Measurements from ENCODE around the gene TFR2. TPM values are rescaled to one million over a fixed set of nuclear protein-coding genes. Genes with fewer than 3 reads are reported as not detected.

Gene TFR2
- total and polyA plus RNA-seq, 2 of the 13 experiments (the other 11 are each of a cell fraction or from before 2014, with no cell fraction given): 36.9 to 64.2 TPM

- TF ChIP-seq ARID3A (IDR thresholded peaks at IDR 0.05; ENCODE audit: low read depth, low read length) (no peak), RXRB (CRISPR knock-in tag; IDR thresholded peaks at IDR 0.05; ENCODE audit: borderline replicate concordance) (no peak), MXI1 (IDR thresholded peaks at IDR 0.05; ENCODE audit: borderline replicate concordance, low read depth, low read length) (no peak), ZNF577 (CRISPR knock-in tag; IDR thresholded peaks at IDR 0.05; ENCODE audit: borderline replicate concordance, low read depth) (no peak), ZNF543 (CRISPR knock-in tag; IDR thresholded peaks at IDR 0.05) (no peak), NAIF1 (CRISPR knock-in tag; IDR thresholded peaks at IDR 0.05; ENCODE audit: borderline replicate concordance) (no peak), RARA (CRISPR knock-in tag; IDR thresholded peaks at IDR 0.05) (0 out of 2 replicates have a peak, but pooled peaks have one; percentile 9), THAP8 (CRISPR knock-in tag; IDR thresholded peaks at IDR 0.05; ENCODE audit: borderline replicate concordance) (no peak), ZBTB26 (CRISPR knock-in tag; IDR thresholded peaks at IDR 0.05; ENCODE audit: borderline replicate concordance) (no peak), ZNF790 (CRISPR knock-in tag; IDR thresholded peaks at IDR 0.05; ENCODE audit: borderline replicate concordance) (0 out of 2 replicates have a peak, but pooled peaks have one; percentile 54), THAP11 (CRISPR knock-in tag; IDR thresholded peaks at IDR 0.05) (no peak), POLR2A (IDR thresholded peaks at IDR 0.05; ENCODE audit: insufficient read depth in 1 of 2, low read depth in 2 of 2, low read length in 2 of 2) (0 out of 4 replicates have a peak, but pooled peaks of 1 of the 2 experiments have one; percentile 9), HBP1 (CRISPR knock-in tag; IDR thresholded peaks at IDR 0.05; ENCODE audit: low read depth) (no peak), ZNF512B (CRISPR knock-in tag; IDR thresholded peaks at IDR 0.05; ENCODE audit: borderline replicate concordance) (no peak), ZNF788 (CRISPR knock-in tag; IDR thresholded peaks at IDR 0.05; ENCODE audit: borderline replicate concordance) (no peak), GABPB1 (CRISPR knock-in tag; IDR thresholded peaks at IDR 0.05) (no peak), ZNF12 (CRISPR knock-in tag; IDR thresholded peaks at IDR 0.05) (no peak), JUN (CRISPR knock-in tag; IDR thresholded peaks at IDR 0.05) (no peak), NPAS2 (CRISPR knock-in tag; IDR thresholded peaks at IDR 0.05; ENCODE audit: borderline replicate concordance) (no peak), MTERF4 (CRISPR knock-in tag; IDR thresholded peaks at IDR 0.05) (peak; percentile 19; the same call in 1 of the 2 replicates), ZSCAN31 (CRISPR knock-in tag; IDR thresholded peaks at IDR 0.05; ENCODE audit: low read depth) (0 out of 2 replicates have a peak, but pooled peaks have one; percentile 17)
These were observed 68.9 kb downstream of the TFR2 start (continued) for GRCh38 chr7:100572281-100572948.
